ENCODE measurements around the gene LRRC4C.

Gene LRRC4C

GRCh38 chr11:40118026-40118425, 1341.4 kb downstream of the LRRC4C start:
- DNase-seq, result no peak
- no peaks in the 10 kb centered on the region for H3K79me1 ChIP-seq (replicated peaks; ENCODE audit: low read length, poor library complexity, severe bottlenecking)
- H3K4me1 ChIP-seq (ENCODE audit: control insufficient read depth, insufficient read depth, low read depth, low read length), result no peaks in the 10 kb centered on the region
- H2BK15ac ChIP-seq (ENCODE audit: low read depth, poor library complexity, severe bottlenecking), result no peak overlapping the region
- no peak overlapping the region for H3K18ac ChIP-seq (ENCODE audit: low read depth in 1 of 2, low read length in 2 of 2)
- H3K14ac ChIP-seq (ENCODE audit: low read length in 2 of 2), result no peak overlapping the region
- no peak overlapping the region for H2AFZ ChIP-seq (ENCODE audit: low read depth, low read length)
- no peak overlapping the region for H4K8ac ChIP-seq (ENCODE audit: low read length)
- no peaks in the 10 kb centered on the region for H3K27me3 ChIP-seq (ENCODE audit: control insufficient read depth in 1 of 2, insufficient read depth in 1 of 2, low read length in 2 of 2)
- H3K23ac ChIP-seq (ENCODE audit: low read length in 2 of 2), result no peak overlapping the region
- H3K27ac ChIP-seq (ENCODE audit: low read length, poor library complexity, severe bottlenecking), result no peak overlapping the region
- no CpG with 5 or more reads among the region's 1 CpG for WGBS
- H3K4me3 ChIP-seq (ENCODE audit: insufficient read depth in 1 of 2, low read depth in 1 of 2, low read length in 2 of 2), result no peak overlapping the region
- H2BK5ac ChIP-seq (ENCODE audit: low read depth, low read length, poor library complexity, severe bottlenecking), result no peak overlapping the region
- no peak overlapping the region for H4K91ac ChIP-seq (ENCODE audit: low read length)
- no peak overlapping the region for H3K9ac ChIP-seq (ENCODE audit: low read length)
- H2BK12ac ChIP-seq (ENCODE audit: low read length in 2 of 2), result no peak overlapping the region
- H3K9me3 ChIP-seq (ENCODE audit: control insufficient read depth, low read length), result peaks cover 2% of the 10 kb centered on the region
- no peaks in the 10 kb centered on the region for H3K36me3 ChIP-seq (ENCODE audit: control insufficient read depth in 1 of 2, insufficient read depth in 2 of 2, low read depth in 1 of 2, low read length in 2 of 2)
- H3K4me2 ChIP-seq (ENCODE audit: low read length, poor library complexity, severe bottlenecking), result no peak overlapping the region
- H2BK120ac ChIP-seq (ENCODE audit: low read depth, low read length), result no peak overlapping the region
- H2AK5ac ChIP-seq (ENCODE audit: low read length, severe bottlenecking), result no peak overlapping the region
- H3K4ac ChIP-seq (ENCODE audit: low read depth in 1 of 2, low read length in 2 of 2), result no peak overlapping the region

- no peak overlapping the region for H3K23ac ChIP-seq (ENCODE audit: low read length in 2 of 2)
- H3K4me3 ChIP-seq (ENCODE audit: insufficient read depth in 1 of 2, low read depth in 1 of 2, low read length in 2 of 2), result no peak overlapping the region
- no peak overlapping the region for H2BK120ac ChIP-seq (ENCODE audit: low read depth, low read length)
- H3K9me3 ChIP-seq (ENCODE audit: control insufficient read depth, low read length), result peaks cover 3% of the 10 kb centered on the region
- H3K27me3 ChIP-seq (ENCODE audit: control insufficient read depth in 1 of 2, insufficient read depth in 1 of 2, low read length in 2 of 2), result no peaks in the 10 kb centered on the region
- no peak overlapping the region for H2BK15ac ChIP-seq (ENCODE audit: low read depth, poor library complexity, severe bottlenecking)
- no peaks in the 10 kb centered on the region for H3K36me3 ChIP-seq (ENCODE audit: control insufficient read depth in 1 of 2, insufficient read depth in 2 of 2, low read depth in 1 of 2, low read length in 2 of 2)
- no peak overlapping the region for H3K4me2 ChIP-seq (ENCODE audit: low read length, poor library complexity, severe bottlenecking)
- no peak for DNase-seq
- H3K18ac ChIP-seq (ENCODE audit: low read depth in 1 of 2, low read length in 2 of 2), result no peak overlapping the region
- H3K79me1 ChIP-seq (replicated peaks; ENCODE audit: low read length, poor library complexity, severe bottlenecking), result no peaks in the 10 kb centered on the region
- H3K14ac ChIP-seq (ENCODE audit: low read length in 2 of 2), result no peak overlapping the region
- no peak overlapping the region for H3K9ac ChIP-seq (ENCODE audit: low read length)
- no peak overlapping the region for H3K27ac ChIP-seq (ENCODE audit: low read length, poor library complexity, severe bottlenecking)
- H2BK12ac ChIP-seq (ENCODE audit: low read length in 2 of 2), result no peak overlapping the region
- H4K91ac ChIP-seq (ENCODE audit: low read length), result no peak overlapping the region
- no peak overlapping the region for H2AFZ ChIP-seq (ENCODE audit: low read depth, low read length)
- no peak overlapping the region for H2BK5ac ChIP-seq (ENCODE audit: low read depth, low read length, poor library complexity, severe bottlenecking)
- WGBS, result 63% methylated on average over 5 of the region's 5 CpGs
- no peak overlapping the region for H4K8ac ChIP-seq (ENCODE audit: low read length)
- no peak overlapping the region for H3K4ac ChIP-seq (ENCODE audit: low read depth in 1 of 2, low read length in 2 of 2)
- no peaks in the 10 kb centered on the region for H3K4me1 ChIP-seq (ENCODE audit: control insufficient read depth, insufficient read depth, low read depth, low read length)
- no peak overlapping the region for H2AK5ac ChIP-seq (ENCODE audit: low read length, severe bottlenecking)
These were observed 1354.4 kb downstream of the LRRC4C start for GRCh38 chr11:40104941-40105550.

GRCh38 chr11:40100781-40101180, 1358.7 kb downstream of the LRRC4C start:
- Histone ChIP-seq H3K4ac (ENCODE audit: low read depth in 1 of 2, low read length in 2 of 2) (no peak overlapping the region), H3K14ac (ENCODE audit: low read length in 2 of 2) (no peak overlapping the region), H3K9ac (ENCODE audit: low read length) (no peak overlapping the region), H3K79me1 (replicated peaks; ENCODE audit: low read length, poor library complexity, severe bottlenecking) (no peaks in the 10 kb centered on the region), H2BK15ac (ENCODE audit: low read depth, poor library complexity, severe bottlenecking) (no peak overlapping the region), H3K18ac (ENCODE audit: low read depth in 1 of 2, low read length in 2 of 2) (no peak overlapping the region), H3K4me1 (ENCODE audit: control insufficient read depth, insufficient read depth, low read depth, low read length) (no peaks in the 10 kb centered on the region), H3K9me3 (ENCODE audit: control insufficient read depth, low read length) (peaks cover 3% of the 10 kb centered on the region), H3K27ac (ENCODE audit: low read length, poor library complexity, severe bottlenecking) (no peak overlapping the region), H4K91ac (ENCODE audit: low read length) (no peak overlapping the region), H4K8ac (ENCODE audit: low read length) (no peak overlapping the region), H2BK5ac (ENCODE audit: low read depth, low read length, poor library complexity, severe bottlenecking) (no peak overlapping the region), H3K4me2 (ENCODE audit: low read length, poor library complexity, severe bottlenecking) (no peak overlapping the region), H2AFZ (ENCODE audit: low read depth, low read length) (no peak overlapping the region), H3K36me3 (ENCODE audit: control insufficient read depth in 1 of 2, insufficient read depth in 2 of 2, low read depth in 1 of 2, low read length in 2 of 2) (no peaks in the 10 kb centered on the region), H3K4me3 (ENCODE audit: insufficient read depth in 1 of 2, low read depth in 1 of 2, low read length in 2 of 2) (no peak overlapping the region), H3K27me3 (ENCODE audit: control insufficient read depth in 1 of 2, insufficient read depth in 1 of 2, low read length in 2 of 2) (no peaks in the 10 kb centered on the region), H3K23ac (ENCODE audit: low read length in 2 of 2) (no peak overlapping the region), H2AK5ac (ENCODE audit: low read length, severe bottlenecking) (no peak overlapping the region), H2BK12ac (ENCODE audit: low read length in 2 of 2) (no peak overlapping the region), H2BK120ac (ENCODE audit: low read depth, low read length) (no peak overlapping the region)
- 98% methylated on average over 3 of the region's 5 CpGs for WGBS
- no peak for DNase-seq

- Histone ChIP-seq H2BK120ac (ENCODE audit: low read depth, low read length) (no peak overlapping the region), H3K9ac (ENCODE audit: low read length) (no peak overlapping the region), H3K4me2 (ENCODE audit: low read length, poor library complexity, severe bottlenecking) (no peak overlapping the region), H4K8ac (ENCODE audit: low read length) (no peak overlapping the region), H2AFZ (ENCODE audit: low read depth, low read length) (no peak overlapping the region), H3K9me3 (ENCODE audit: control insufficient read depth, low read length) (peaks cover 3% of the 10 kb centered on the region), H3K18ac (ENCODE audit: low read depth in 1 of 2, low read length in 2 of 2) (no peak overlapping the region), H2AK5ac (ENCODE audit: low read length, severe bottlenecking) (no peak overlapping the region), H4K91ac (ENCODE audit: low read length) (no peak overlapping the region), H3K23ac (ENCODE audit: low read length in 2 of 2) (no peak overlapping the region), H3K27ac (ENCODE audit: low read length, poor library complexity, severe bottlenecking) (no peak overlapping the region), H3K36me3 (ENCODE audit: control insufficient read depth in 1 of 2, insufficient read depth in 2 of 2, low read depth in 1 of 2, low read length in 2 of 2) (no peaks in the 10 kb centered on the region), H3K14ac (ENCODE audit: low read length in 2 of 2) (no peak overlapping the region), H3K27me3 (ENCODE audit: control insufficient read depth in 1 of 2, insufficient read depth in 1 of 2, low read length in 2 of 2) (no peaks in the 10 kb centered on the region), H2BK12ac (ENCODE audit: low read length in 2 of 2) (no peak overlapping the region), H3K79me1 (replicated peaks; ENCODE audit: low read length, poor library complexity, severe bottlenecking) (no peaks in the 10 kb centered on the region), H2BK15ac (ENCODE audit: low read depth, poor library complexity, severe bottlenecking) (no peak overlapping the region), H3K4me3 (ENCODE audit: insufficient read depth in 1 of 2, low read depth in 1 of 2, low read length in 2 of 2) (no peak overlapping the region), H3K4me1 (ENCODE audit: control insufficient read depth, insufficient read depth, low read depth, low read length) (no peaks in the 10 kb centered on the region), H2BK5ac (ENCODE audit: low read depth, low read length, poor library complexity, severe bottlenecking) (no peak overlapping the region), H3K4ac (ENCODE audit: low read depth in 1 of 2, low read length in 2 of 2) (no peak overlapping the region)
- WGBS, result 83% methylated on average over 5 of the region's 5 CpGs
- no peak for DNase-seq
These were observed 1359.3 kb downstream of the LRRC4C start for GRCh38 chr11:40100162-40100553.

All from mesenchymal stem cell (in vitro differentiated cells and primary cell).